HCT116 (cell line): ENCODE results near the gene LIN28A. TPM values are rescaled to one million over a fixed set of nuclear protein-coding genes. Genes with fewer than 3 reads are reported as not detected.

ENCODE experiments used
- ATAC-seq: fragments of 200-7000 bp; cut with Tn5 transposase; 2 replicates; pipeline ENCODE4 v1.9.1; 2020; ENCODE audit warnings: mild to moderate bottlenecking, moderate library complexity
- BruUV-seq: library from RNA; stranded (reverse); fragments of 400-500 nt; replicated peaks from 2 replicates; lab custom pipeline; 2021; lab: Mats Ljungman, UMichigan
- CTCF ChIA-PET: fragments of 300-600 bp; sonication (Branson Sonifier 250); formaldehyde crosslinking; loops from one replicate; lab custom pipeline; 2021; ENCODE audit warnings: antibody characterized with exemption; lab: Charles Lee
- POLR2A ChIA-PET: fragments of 300-600, 350-600 bp; sonication (Branson Sonifier 250); formaldehyde crosslinking; loops from one replicate; lab custom pipeline; 2021; ENCODE audit warnings: antibody characterized with exemption; lab: Charles Lee
- RAD21 ChIA-PET, 2 experiments: fragments of 300-600 bp; sonication (Branson Sonifier 250); formaldehyde crosslinking; loops; one replicate each; lab custom pipeline; 2023; ENCODE audit warnings: low total read pairs in 2 of 2; ENCODE audit not compliant: uncharacterized antibody in 2 of 2, unreplicated experiment in 2 of 2, low non-redundant PET in 1 of 2; lab: Charles Lee
- DNase-seq: peaks from one replicate; pipeline ENCODE4 v3.0.0-alpha.2; 2010; ENCODE audit warnings: low read depth, low spot score
- H2AFZ ChIP-seq: fragments of 200-600 bp; shearing (Covaris generic), sonication (generic); 2 replicates; pipeline ENCODE4 v1.6.1; 2017; ENCODE audit warnings: low read depth, mixed run types, mixed read lengths, antibody characterized with exemption, low read length; ENCODE audit not compliant: poor library complexity, severe bottlenecking
- H3K27ac ChIP-seq: 2 replicates; pipeline ENCODE4 v1.5.1; 2012; ENCODE audit warnings: low read depth, low read length
- H3K27me3 ChIP-seq: fragments of 200-600 bp; sonication (generic); 2 replicates; pipeline ENCODE4 v1.6.1; 2016; ENCODE audit warnings: mixed run types, low read length, mixed read lengths; ENCODE audit not compliant: insufficient read depth
- H3K36me3 ChIP-seq, 2 experiments: fragments of 200-500 bp in 1 of 2; fragments of 200-600 bp in 1 of 2; sonication (Bioruptor generic) in 1 of 2; sonication (generic) in 1 of 2; 2 replicates each; pipeline versions ENCODE4 v1.5.1 to v1.6.1; 2014 to 2016; ENCODE audit warnings: low read length in 2 of 2, inconsistent platforms in 1 of 2, mixed read lengths in 1 of 2, mixed run types in 1 of 2; ENCODE audit not compliant: insufficient read depth in 2 of 2, control insufficient read depth in 1 of 2
- H3K4me1 ChIP-seq, 2 experiments: fragments of 200-600 bp in 1 of 2; sonication (generic) in 1 of 2; 2 replicates each; pipeline versions ENCODE4 v1.5.1 to v1.6.1; 2012 to 2017; ENCODE audit warnings: low read length in 2 of 2, inconsistent platforms in 1 of 2, mild to moderate bottlenecking in 1 of 2, mixed read lengths in 1 of 2, mixed run types in 1 of 2, moderate library complexity in 1 of 2; ENCODE audit not compliant: insufficient read depth in 2 of 2, control insufficient read depth in 1 of 2
- H3K4me2 ChIP-seq: fragments of 200-600 bp; sonication (generic); 2 replicates; pipeline ENCODE4 v1.6.1; 2017; ENCODE audit warnings: mixed run types, low read length, mixed read lengths
- H3K4me3 ChIP-seq, 2 experiments: fragments of 200-600 bp in 1 of 2; sonication (generic) in 1 of 2; replicated peaks in 1 of 2; 2 replicates each; pipeline ENCODE4 v1.5.1; 2011 to 2016; ENCODE audit warnings: low read length in 2 of 2, control low read depth in 1 of 2, low read depth in 1 of 2, mild to moderate bottlenecking in 1 of 2, mixed read lengths in 1 of 2, mixed run types in 1 of 2
- H3K79me2 ChIP-seq: fragments of 200-600 bp; sonication (generic); 2 replicates; pipeline ENCODE4 v1.6.1; 2017; ENCODE audit warnings: mild to moderate bottlenecking, mixed run types, low read length, moderate library complexity, mixed read lengths; ENCODE audit not compliant: insufficient read depth
- H3K9ac ChIP-seq: fragments of 200-600 bp; sonication (generic); 2 replicates; pipeline ENCODE4 v1.6.1; 2016; ENCODE audit warnings: low read length, mixed read lengths
- H3K9me2 ChIP-seq: fragments of 200-600 bp; sonication (generic), shearing (Covaris generic); 2 replicates; pipeline ENCODE4 v1.6.1; 2017; ENCODE audit warnings: mixed run types, mild to moderate bottlenecking, moderate library complexity; ENCODE audit not compliant: insufficient read depth
- H3K9me3 ChIP-seq, 2 experiments: fragments of 200-500 bp in 1 of 2; fragments of 200-600 bp in 1 of 2; sonication (Bioruptor generic) in 1 of 2; sonication (generic) in 1 of 2; 2 replicates each; pipeline ENCODE4 v1.6.1; 2014 to 2017; ENCODE audit warnings: low read length in 2 of 2, mixed read lengths in 2 of 2, inconsistent platforms in 1 of 2, low read depth in 1 of 2, mild to moderate bottlenecking in 1 of 2, mixed run types in 1 of 2, moderate library complexity in 1 of 2; ENCODE audit not compliant: control insufficient read depth in 1 of 2, insufficient read depth in 1 of 2
- H4K20me1 ChIP-seq: fragments of 200-600 bp; sonication (generic), shearing (Covaris generic); 2 replicates; pipeline ENCODE4 v1.6.1; 2017; ENCODE audit warnings: mixed run types, mild to moderate bottlenecking, moderate library complexity; ENCODE audit not compliant: insufficient read depth
- CBX3 ChIP-seq: IDR thresholded peaks from 2 replicates; pipeline ENCODE4 v1.6.1; 2012; ENCODE audit warnings: low read depth
- CTCF ChIP-seq, 3 experiments: fragments of 200-600 bp in 1 of 3; sonication (generic) in 1 of 3; IDR thresholded peaks in 2 of 3; conservative IDR thresholded peaks in 1 of 3; 2 replicates each; pipeline ENCODE4 v1.5.1; 2012 to 2017; ENCODE audit warnings: low read depth in 2 of 3, low read length in 2 of 3, antibody characterized with exemption in 1 of 3, borderline replicate concordance in 1 of 3, control low read depth in 1 of 3, mild to moderate bottlenecking in 1 of 3, mixed read lengths in 1 of 3, mixed run types in 1 of 3, moderate library complexity in 1 of 3; ENCODE audit not compliant: insufficient read depth in 1 of 3
- EGR1 ChIP-seq: IDR thresholded peaks from 2 replicates; pipeline ENCODE4 v1.6.1; 2012; ENCODE audit warnings: low read depth
- ELF1 ChIP-seq: IDR thresholded peaks from 2 replicates; pipeline ENCODE4 v1.6.1; 2012; ENCODE audit warnings: low read depth, borderline replicate concordance
- EZH2phosphoT487 ChIP-seq: fragments of 200-600 bp; IDR thresholded peaks from 2 replicates; pipeline ENCODE4 v1.6.1; 2018; ENCODE audit warnings: antibody characterized with exemption, borderline replicate concordance
- FOSL1 ChIP-seq: IDR thresholded peaks from 2 replicates; pipeline ENCODE4 v1.6.1; 2012; ENCODE audit warnings: low read depth
- JUND ChIP-seq: IDR thresholded peaks from 2 replicates; pipeline ENCODE4 v1.6.1; 2012
- POLR2AphosphoS5 ChIP-seq: IDR thresholded peaks from 2 replicates; pipeline ENCODE4 v1.6.1; 2011; ENCODE audit warnings: mild to moderate bottlenecking, low read depth, low read length, moderate library complexity
- RAD21 ChIP-seq: IDR thresholded peaks from 2 replicates; pipeline ENCODE4 v1.6.1; 2012; ENCODE audit warnings: low read depth, mild to moderate bottlenecking
- SP1 ChIP-seq: IDR thresholded peaks from 2 replicates; pipeline ENCODE4 v1.6.1; 2012; ENCODE audit warnings: low read depth
- SRF ChIP-seq: IDR thresholded peaks from 2 replicates; pipeline ENCODE4 v1.6.1; 2012; ENCODE audit warnings: low read depth
- ZBTB33 ChIP-seq: IDR thresholded peaks from 2 replicates; pipeline ENCODE4 v1.6.1; 2011; ENCODE audit warnings: mild to moderate bottlenecking, low read length, moderate library complexity; ENCODE audit not compliant: insufficient replicate concordance; ENCODE audit errors: extremely low read depth
- intact Hi-C: fragments of 100-400 bp; cut with micrococcal nuclease; formaldehyde crosslinking; loops from 2 replicates; pipeline ENCODE4 v1.10.0; 2022
- total RNA-seq: library from RNA; stranded (reverse); gene quantifications from one replicate; pipeline ENCODE4 v1.2.1, GENCODE V29; 2021; ENCODE audit not compliant: unreplicated experiment
- TF ChIP-seq, protein P1 (sequence below): IDR thresholded peaks from 2 replicates; pipeline ENCODE4 v1.6.1; 2012
- TF ChIP-seq, protein P2 (sequence below): IDR thresholded peaks from 2 replicates; pipeline ENCODE4 v1.6.1; 2012; ENCODE audit warnings: low read depth

Gene LIN28A
- total RNA-seq, 1 experiment from 2014 or later: 1.4 TPM

DNA sequence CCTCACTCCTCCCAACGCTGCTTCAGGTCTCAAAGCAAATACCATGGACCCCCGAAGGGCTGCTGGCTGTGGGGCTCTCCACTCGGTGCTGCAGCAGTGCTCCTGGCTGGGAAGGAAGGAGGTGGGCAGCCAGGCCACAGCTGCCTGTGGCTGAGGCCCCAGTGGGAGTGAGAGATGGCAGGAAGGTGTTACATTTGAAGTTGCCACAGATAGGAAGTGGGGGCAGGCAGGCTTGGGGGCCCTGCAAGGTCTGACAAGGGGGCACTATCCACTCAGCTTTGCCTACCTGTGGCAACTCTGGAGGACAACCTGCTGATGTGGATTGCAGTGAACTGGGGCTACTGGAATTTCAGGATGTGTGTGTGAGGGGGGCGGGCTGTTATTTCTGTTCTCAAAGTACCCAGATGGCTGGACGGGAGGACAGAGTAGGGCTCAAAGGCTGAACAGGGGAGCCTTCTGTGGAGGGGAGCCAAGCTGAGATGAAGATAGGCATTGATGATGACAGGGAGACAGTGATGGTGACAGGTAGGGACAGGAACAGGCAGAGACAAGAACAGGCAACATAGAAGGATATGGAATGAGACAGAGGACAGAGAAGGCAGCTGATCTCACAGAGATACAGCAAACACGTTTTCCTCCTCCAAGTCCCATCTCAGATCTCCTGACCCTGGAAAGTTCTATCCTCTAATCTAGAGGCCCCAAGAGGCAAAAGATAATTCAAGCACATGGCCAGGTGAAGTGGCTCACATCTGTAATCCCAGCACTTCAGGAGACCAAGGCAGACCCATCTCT is 39.8 kb upstream of the LIN28A start:
- intact Hi-C loops: no loop called here
- H3K9me3 ChIP-seq: peaks cover 0 to 7% of the 10 kb centered on the region in 2 experiments; a peak in 1 of 4 replicates
- H3K36me3 ChIP-seq: no peaks in the 10 kb centered on the region
- H3K9ac ChIP-seq: no peak overlapping the region
- H3K9me2 ChIP-seq: no peaks in the 10 kb centered on the region
- ChIA-PET POLR2A (no interaction called here), RAD21 (no interaction called here), CTCF (interaction anchor here (1.2 kb wide), 1 partner anchor 91 kb away, joined by 3 read pairs; the partner anchor contains the start of gene SH3BGRL3)
- DNase-seq: no peak
- H2AFZ ChIP-seq: no peak overlapping the region
- H4K20me1 ChIP-seq: no peaks in the 10 kb centered on the region
- H3K79me2 ChIP-seq: no peaks in the 10 kb centered on the region
- H3K4me1 ChIP-seq: peaks cover 3% of the 10 kb centered on the region in 2 experiments; a peak in 1 of 4 replicates
- no peak overlapping the region for H3K4me2 ChIP-seq
- no peak for TF ChIP-seq JUND
- TF ChIP-seq FOSL1: no peak
- TF ChIP-seq, protein P1, sequence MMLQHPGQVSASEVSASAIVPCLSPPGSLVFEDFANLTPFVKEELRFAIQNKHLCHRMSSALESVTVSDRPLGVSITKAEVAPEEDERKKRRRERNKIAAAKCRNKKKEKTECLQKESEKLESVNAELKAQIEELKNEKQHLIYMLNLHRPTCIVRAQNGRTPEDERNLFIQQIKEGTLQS: no peak
- no peak for TF ChIP-seq RAD21
- no peak for TF ChIP-seq ELF1
- no peak for TF ChIP-seq SP1
- TF ChIP-seq ZBTB33: no peak
- no peak for TF ChIP-seq SRF
- TF ChIP-seq, protein P2, sequence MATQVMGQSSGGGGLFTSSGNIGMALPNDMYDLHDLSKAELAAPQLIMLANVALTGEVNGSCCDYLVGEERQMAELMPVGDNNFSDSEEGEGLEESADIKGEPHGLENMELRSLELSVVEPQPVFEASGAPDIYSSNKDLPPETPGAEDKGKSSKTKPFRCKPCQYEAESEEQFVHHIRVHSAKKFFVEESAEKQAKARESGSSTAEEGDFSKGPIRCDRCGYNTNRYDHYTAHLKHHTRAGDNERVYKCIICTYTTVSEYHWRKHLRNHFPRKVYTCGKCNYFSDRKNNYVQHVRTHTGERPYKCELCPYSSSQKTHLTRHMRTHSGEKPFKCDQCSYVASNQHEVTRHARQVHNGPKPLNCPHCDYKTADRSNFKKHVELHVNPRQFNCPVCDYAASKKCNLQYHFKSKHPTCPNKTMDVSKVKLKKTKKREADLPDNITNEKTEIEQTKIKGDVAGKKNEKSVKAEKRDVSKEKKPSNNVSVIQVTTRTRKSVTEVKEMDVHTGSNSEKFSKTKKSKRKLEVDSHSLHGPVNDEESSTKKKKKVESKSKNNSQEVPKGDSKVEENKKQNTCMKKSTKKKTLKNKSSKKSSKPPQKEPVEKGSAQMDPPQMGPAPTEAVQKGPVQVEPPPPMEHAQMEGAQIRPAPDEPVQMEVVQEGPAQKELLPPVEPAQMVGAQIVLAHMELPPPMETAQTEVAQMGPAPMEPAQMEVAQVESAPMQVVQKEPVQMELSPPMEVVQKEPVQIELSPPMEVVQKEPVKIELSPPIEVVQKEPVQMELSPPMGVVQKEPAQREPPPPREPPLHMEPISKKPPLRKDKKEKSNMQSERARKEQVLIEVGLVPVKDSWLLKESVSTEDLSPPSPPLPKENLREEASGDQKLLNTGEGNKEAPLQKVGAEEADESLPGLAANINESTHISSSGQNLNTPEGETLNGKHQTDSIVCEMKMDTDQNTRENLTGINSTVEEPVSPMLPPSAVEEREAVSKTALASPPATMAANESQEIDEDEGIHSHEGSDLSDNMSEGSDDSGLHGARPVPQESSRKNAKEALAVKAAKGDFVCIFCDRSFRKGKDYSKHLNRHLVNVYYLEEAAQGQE: no peak
- no peak for TF ChIP-seq CBX3
- no peak for TF ChIP-seq CTCF (IDR thresholded peaks at IDR 0.05 in 2 of 3, conservative IDR thresholded peaks at IDR 0.05 in 1 of 3; ENCODE audit: borderline replicate concordance in 1 of 3, insufficient read depth in 1 of 3, low read depth in 2 of 3, low read length in 2 of 3)
- no peak for TF ChIP-seq EZH2phosphoT487
- no peak for TF ChIP-seq POLR2AphosphoS5
- no peak for TF ChIP-seq EGR1
- no peak for ATAC-seq
- no peaks in the 10 kb centered on the region for H3K27me3 ChIP-seq
- no peak overlapping the region for H3K27ac ChIP-seq
- BruUV-seq: no TSS peak
- H3K4me3 ChIP-seq: no peak overlapping the region
